Measurements from ENCODE around the gene KCNK7. TPM values are rescaled to one million over a fixed set of nuclear protein-coding genes. Genes with fewer than 3 reads are reported as not detected.

KCNK7 gene
- total RNA-seq, 1 donor from 2014 or later = not detected

GRCh38 chr11:65545853-65546216, 49.8 kb downstream of the KCNK7 start:
- intact Hi-C loops (cut with DNase I) = no loop called here
- Histone ChIP-seq H3K4me3 (no peak overlapping the region), H3K27me3 (no peaks in the 10 kb centered on the region), H3K27ac (no peak overlapping the region), H3K9me3 (no peaks in the 10 kb centered on the region), H3K4me1 (peaks cover 7 to 12% of the 10 kb centered on the region in 2 donors), H3K36me3 (peaks cover 62 to 71% of the 10 kb centered on the region in 2 donors)
- TF ChIP-seq CTCF (IDR thresholded peaks at IDR 0.05) = no peak
- DNase-seq (ENCODE audit: low spot score in 2 of 2) = no peak

Other genes with a start within 250 kb of the KCNK7 start
- not detected for gene TIGD3, start 241.0 kb downstream of the KCNK7 start, total RNA-seq
- 11.4 TPM for gene SLC25A45, start 213.2 kb downstream of the KCNK7 start, total RNA-seq
- 99.3 TPM for gene FRMD8, start 209.2 kb downstream of the KCNK7 start, total RNA-seq
- gene NEAT1, start 173.0 kb downstream of the KCNK7 start, total RNA-seq = 180 TPM
- gene MALAT1, start 96.8 kb downstream of the KCNK7 start, total RNA-seq = 8,553 TPM
- 220 TPM for gene SCYL1, start 70.7 kb downstream of the KCNK7 start, total RNA-seq
- 702 TPM for gene LTBP3, start 37.4 kb downstream of the KCNK7 start, total RNA-seq
- gene ZNRD2, start 25.3 kb downstream of the KCNK7 start, total RNA-seq = 157 TPM
- gene FAM89B, start 23.3 kb downstream of the KCNK7 start, total RNA-seq = 104 TPM
- gene EHBP1L1, start 19.7 kb downstream of the KCNK7 start, total RNA-seq = 418 TPM
- 121 TPM for gene MAP3K11, start 18.4 kb upstream of the KCNK7 start, total RNA-seq
- gene PCNX3, start 20.0 kb upstream of the KCNK7 start, total RNA-seq = 181 TPM
- 145 TPM for gene SIPA1, start 42.3 kb upstream of the KCNK7 start, total RNA-seq
- 115 TPM for gene RELA, start 67.1 kb upstream of the KCNK7 start, total RNA-seq
- 31.0 TPM for gene KAT5, start 116.5 kb upstream of the KCNK7 start, total RNA-seq
- gene RNASEH2C, start 125.0 kb upstream of the KCNK7 start, total RNA-seq = 155 TPM
- gene AP5B1, start 185.2 kb upstream of the KCNK7 start, total RNA-seq = 31.8 TPM
- gene OVOL1, start 191.3 kb upstream of the KCNK7 start, total RNA-seq = not detected
- not detected for gene SNX32, start 238.2 kb upstream of the KCNK7 start, total RNA-seq